ENCODE measurements around the gene DIP2C.

- TF ChIP-seq, protein P1, sequence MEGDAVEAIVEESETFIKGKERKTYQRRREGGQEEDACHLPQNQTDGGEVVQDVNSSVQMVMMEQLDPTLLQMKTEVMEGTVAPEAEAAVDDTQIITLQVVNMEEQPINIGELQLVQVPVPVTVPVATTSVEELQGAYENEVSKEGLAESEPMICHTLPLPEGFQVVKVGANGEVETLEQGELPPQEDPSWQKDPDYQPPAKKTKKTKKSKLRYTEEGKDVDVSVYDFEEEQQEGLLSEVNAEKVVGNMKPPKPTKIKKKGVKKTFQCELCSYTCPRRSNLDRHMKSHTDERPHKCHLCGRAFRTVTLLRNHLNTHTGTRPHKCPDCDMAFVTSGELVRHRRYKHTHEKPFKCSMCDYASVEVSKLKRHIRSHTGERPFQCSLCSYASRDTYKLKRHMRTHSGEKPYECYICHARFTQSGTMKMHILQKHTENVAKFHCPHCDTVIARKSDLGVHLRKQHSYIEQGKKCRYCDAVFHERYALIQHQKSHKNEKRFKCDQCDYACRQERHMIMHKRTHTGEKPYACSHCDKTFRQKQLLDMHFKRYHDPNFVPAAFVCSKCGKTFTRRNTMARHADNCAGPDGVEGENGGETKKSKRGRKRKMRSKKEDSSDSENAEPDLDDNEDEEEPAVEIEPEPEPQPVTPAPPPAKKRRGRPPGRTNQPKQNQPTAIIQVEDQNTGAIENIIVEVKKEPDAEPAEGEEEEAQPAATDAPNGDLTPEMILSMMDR (IDR thresholded peaks at IDR 0.05), result no peak
- no peak for TF ChIP-seq POLR2A (IDR thresholded peaks at IDR 0.05)
- no peak for TF ChIP-seq POLR2AphosphoS5 (IDR thresholded peaks at IDR 0.05)
Observed at GRCh38 chr10:498760-499435, 190.6 kb downstream of the DIP2C start.

Measured in stomach (tissue), 4 donors.